Thoracic aorta (tissue), 2 donors: ENCODE measurements around the gene SMCP. TPM values are rescaled to one million over a fixed set of nuclear protein-coding genes. Genes with fewer than 3 reads are reported as not detected.

Experiments used
- ATAC-seq: fragments of 150-250 bp; one replicate; pipeline ENCODE4 v1.8.0; 2017; ENCODE audit warnings: low read depth; ENCODE audit not compliant: insufficient number of reproducible peaks, low FRiP score
- DNase-seq: peaks from one replicate; pipeline ENCODE4 v3.0.0-alpha.2; 2020; ENCODE audit warnings: low spot score
- H3K27ac ChIP-seq, 2 donors: fragments of 200-600 bp; sonication (generic); 1 replicate in 1 of 2; 2 replicates in 1 of 2; pipeline ENCODE4 v1.5.1; 2016; ENCODE audit warnings: mild to moderate bottlenecking in 2 of 2, moderate library complexity in 2 of 2
- H3K27me3 ChIP-seq: fragments of 200-600 bp; sonication (generic); replicated peaks from 2 replicates; pipeline ENCODE4 v1.6.0; 2016; ENCODE audit warnings: mild to moderate bottlenecking; ENCODE audit not compliant: insufficient read depth
- H3K36me3 ChIP-seq: fragments of 200-600 bp; sonication (generic); one replicate; pipeline ENCODE4 v1.5.1; 2016
- H3K4me1 ChIP-seq, 2 donors: fragments of 200-600 bp; sonication (generic); 1 replicate in 1 of 2; 2 replicates in 1 of 2; pipeline versions ENCODE4 v1.5.1 to v1.6.0; 2016; ENCODE audit warnings: low read depth in 2 of 2, mild to moderate bottlenecking in 1 of 2; ENCODE audit not compliant: control insufficient read depth in 1 of 2
- H3K4me3 ChIP-seq: fragments of 200-600 bp; sonication (generic); 2 replicates; pipeline ENCODE4 v1.5.1; 2016; ENCODE audit warnings: mild to moderate bottlenecking
- H3K9me3 ChIP-seq: fragments of 200-600 bp; sonication (generic); 2 replicates; pipeline ENCODE4 v1.5.1; 2016
- CTCF ChIP-seq: fragments of 200-600 bp; sonication (generic); IDR thresholded peaks from one replicate; pipeline ENCODE4 v1.5.1; 2019; ENCODE audit warnings: antibody characterized with exemption
- total RNA-seq, 2 donors: library from RNA; depleted of rRNA; stranded (reverse); fragments of >200 nt; gene quantifications; one replicate each; pipeline versions ENCODE4 v1.1.0 to v1.2.3, GENCODE V29; 2016

SMCP gene
- total RNA-seq, 2 donors from 2014 or later, result not detected

GRCh38 chr1:152879559-152880198 lies 1.6 kb downstream of the SMCP start:
- Histone ChIP-seq H3K27me3 (no peaks in the 10 kb centered on the region), H3K4me1 (peaks cover 0 to 5% of the 10 kb centered on the region in 2 donors), H3K36me3 (no peaks in the 10 kb centered on the region), H3K27ac (no peak overlapping the region), H3K9me3 (no peaks in the 10 kb centered on the region), H3K4me3 (no peak overlapping the region)
- no peak for TF ChIP-seq CTCF
- DNase-seq (no peak), ATAC-seq (no peak)

GRCh38 chr1:152880316-152880715 lies 2.2 kb downstream of the SMCP start:
- TF ChIP-seq CTCF, result no peak
- no peak overlapping the region for H3K27ac ChIP-seq
- peaks cover 3 to 12% of the 10 kb centered on the region in 2 donors for H3K4me1 ChIP-seq
- ATAC-seq, result no peak
- H3K36me3 ChIP-seq, result no peaks in the 10 kb centered on the region
- no peaks in the 10 kb centered on the region for H3K9me3 ChIP-seq
- H3K27me3 ChIP-seq, result no peaks in the 10 kb centered on the region
- H3K4me3 ChIP-seq, result no peak overlapping the region
- DNase-seq, result no peak

- no peak for DNase-seq
- Histone ChIP-seq H3K9me3 (no peaks in the 10 kb centered on the region), H3K27ac (no peak overlapping the region), H3K4me3 (no peak overlapping the region), H3K36me3 (no peaks in the 10 kb centered on the region), H3K27me3 (no peaks in the 10 kb centered on the region), H3K4me1 (peaks cover 3 to 17% of the 10 kb centered on the region in 2 donors)
- no peak for TF ChIP-seq CTCF
- no peak for ATAC-seq
Observed at GRCh38 chr1:152880907-152881306, 2.8 kb downstream of the SMCP start.

- Histone ChIP-seq H3K9me3 (no peaks in the 10 kb centered on the region), H3K36me3 (no peaks in the 10 kb centered on the region), H3K4me1 (peaks cover 3 to 30% of the 10 kb centered on the region in 2 donors), H3K4me3 (no peak overlapping the region), H3K27me3 (no peaks in the 10 kb centered on the region), H3K27ac (no peak overlapping the region)
- DNase-seq (no peak), ATAC-seq (no peak)
- no peak for TF ChIP-seq CTCF
Observed at GRCh38 chr1:152884085-152884484, 6.0 kb downstream of the SMCP start.

- DNase-seq (no peak), ATAC-seq (no peak)
- no peak overlapping the region for H3K27ac ChIP-seq
- H3K9me3 ChIP-seq, result no peaks in the 10 kb centered on the region
- no peaks in the 10 kb centered on the region for H3K27me3 ChIP-seq
- no peak for TF ChIP-seq CTCF
- H3K4me3 ChIP-seq, result no peak overlapping the region
- H3K36me3 ChIP-seq, result no peaks in the 10 kb centered on the region
- H3K4me1 ChIP-seq, result peaks cover 3 to 30% of the 10 kb centered on the region in 2 donors
Observed at GRCh38 chr1:152884506-152884905, 6.4 kb downstream of the SMCP start.
